Measurements from ENCODE around the gene VAC14.

Gene VAC14

DNA sequence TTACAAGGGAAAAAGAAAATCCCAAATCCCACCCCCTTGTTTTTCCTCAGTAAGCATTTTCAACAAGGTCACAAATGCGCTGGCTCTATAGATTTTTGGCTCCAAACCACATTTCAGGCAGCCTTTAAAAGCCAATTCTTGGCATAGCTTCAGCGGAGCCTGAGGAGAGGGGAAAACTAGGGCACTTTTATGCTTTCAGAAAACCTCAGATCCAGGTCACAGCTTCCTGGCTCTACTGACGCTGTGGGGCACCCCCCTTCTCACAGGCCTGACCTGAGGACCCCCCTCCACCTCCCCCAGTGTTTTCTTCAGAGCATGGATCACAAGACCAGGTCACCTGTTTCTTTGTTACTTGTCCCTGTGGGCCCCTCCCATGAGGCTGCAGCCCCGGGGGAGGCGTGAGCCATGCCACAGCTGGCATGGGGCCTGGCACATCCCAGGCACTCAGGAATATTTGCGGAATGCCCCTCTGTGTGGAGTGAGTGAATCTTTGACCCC lies 85.0 kb downstream of the VAC14 start:
- TF ChIP-seq ARNT (IDR thresholded peaks at IDR 0.05) (no peak), TARDBP (IDR thresholded peaks at IDR 0.05) (no peak), L3MBTL2 (conservative IDR thresholded peaks at IDR 0.05) (no peak), SP1 (IDR thresholded peaks at IDR 0.05) (no peak), FOXA1 (IDR thresholded peaks at IDR 0.05) (no peak), LEF1 (IDR thresholded peaks at IDR 0.05; ENCODE audit: borderline replicate concordance) (no peak), BHLHE40 (IDR thresholded peaks at IDR 0.05; ENCODE audit: borderline replicate concordance) (no peak), FOXM1 (IDR thresholded peaks at IDR 0.05; ENCODE audit: borderline replicate concordance) (no peak), HDGF (IDR thresholded peaks at IDR 0.05; ENCODE audit: borderline replicate concordance) (no peak), ZNF384 (IDR thresholded peaks at IDR 0.05) (no peak), ELF4 (IDR thresholded peaks at IDR 0.05) (no peak), NFRKB (IDR thresholded peaks at IDR 0.05) (no peak), SUZ12 (IDR thresholded peaks at IDR 0.05) (no peak), CTBP1 (IDR thresholded peaks at IDR 0.05; ENCODE audit: borderline replicate concordance) (no peak), FOXK2 (IDR thresholded peaks at IDR 0.05) (no peak)
- TF ChIP-seq, protein P1, sequence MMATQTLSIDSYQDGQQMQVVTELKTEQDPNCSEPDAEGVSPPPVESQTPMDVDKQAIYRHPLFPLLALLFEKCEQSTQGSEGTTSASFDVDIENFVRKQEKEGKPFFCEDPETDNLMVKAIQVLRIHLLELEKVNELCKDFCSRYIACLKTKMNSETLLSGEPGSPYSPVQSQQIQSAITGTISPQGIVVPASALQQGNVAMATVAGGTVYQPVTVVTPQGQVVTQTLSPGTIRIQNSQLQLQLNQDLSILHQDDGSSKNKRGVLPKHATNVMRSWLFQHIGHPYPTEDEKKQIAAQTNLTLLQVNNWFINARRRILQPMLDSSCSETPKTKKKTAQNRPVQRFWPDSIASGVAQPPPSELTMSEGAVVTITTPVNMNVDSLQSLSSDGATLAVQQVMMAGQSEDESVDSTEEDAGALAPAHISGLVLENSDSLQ (IDR thresholded peaks at IDR 0.05), result no peak
- CTCF ChIA-PET, result no interaction called here
- POLR2A ChIA-PET, result no interaction called here
- no peak for DNase-seq (ENCODE audit: extremely low spot score)

DNA sequence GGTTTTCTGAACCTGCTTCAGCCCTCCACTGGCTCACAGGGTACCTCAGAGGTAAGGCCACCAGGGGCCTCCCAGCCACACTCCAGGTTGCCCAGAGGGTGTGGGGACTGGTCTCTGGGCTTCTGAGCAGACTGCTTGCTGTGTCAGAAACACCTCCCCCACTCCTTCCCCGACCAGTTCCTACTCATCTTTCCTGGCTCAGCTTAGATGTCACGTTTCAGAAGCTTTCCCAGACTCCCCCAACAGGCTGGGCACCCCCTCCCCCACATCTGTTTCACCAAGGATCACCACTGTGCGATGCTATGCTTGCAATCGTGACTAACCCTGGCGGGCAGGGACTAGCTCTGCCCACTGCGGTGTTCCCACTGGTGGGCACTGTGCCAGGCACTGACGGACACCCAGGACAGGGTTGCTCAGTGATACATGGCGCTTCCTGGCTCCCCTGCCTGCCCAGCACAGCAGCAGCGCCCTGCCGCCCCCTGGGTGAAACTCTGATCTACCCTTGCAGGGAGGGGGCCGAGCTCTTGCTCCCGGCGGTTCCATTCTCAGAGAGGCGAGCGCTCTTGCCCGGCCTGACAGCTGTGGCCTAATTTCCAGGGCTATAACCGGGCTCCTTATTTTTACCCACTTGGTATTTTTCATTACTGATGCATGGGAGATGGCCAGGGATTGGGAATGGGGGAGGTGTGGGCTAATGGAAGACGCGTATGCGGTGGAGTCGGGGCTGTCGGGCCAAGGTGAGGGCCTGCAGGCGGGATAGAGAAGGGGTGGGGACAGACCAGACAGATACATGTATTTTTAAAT lies 85.7 kb downstream of the VAC14 start:
- TF ChIP-seq, protein P1 (IDR thresholded peaks at IDR 0.05), result no peak
- no peak for TF ChIP-seq SP1 (IDR thresholded peaks at IDR 0.05)
- ChIA-PET CTCF (interaction anchor here (0.9 kb wide), 1 partner anchor 56 kb away, joined by 3 read pairs; no protein-coding TSS in a partner anchor), POLR2A (no interaction called here)
- DNase-seq (ENCODE audit: extremely low spot score), result no peak

DNA sequence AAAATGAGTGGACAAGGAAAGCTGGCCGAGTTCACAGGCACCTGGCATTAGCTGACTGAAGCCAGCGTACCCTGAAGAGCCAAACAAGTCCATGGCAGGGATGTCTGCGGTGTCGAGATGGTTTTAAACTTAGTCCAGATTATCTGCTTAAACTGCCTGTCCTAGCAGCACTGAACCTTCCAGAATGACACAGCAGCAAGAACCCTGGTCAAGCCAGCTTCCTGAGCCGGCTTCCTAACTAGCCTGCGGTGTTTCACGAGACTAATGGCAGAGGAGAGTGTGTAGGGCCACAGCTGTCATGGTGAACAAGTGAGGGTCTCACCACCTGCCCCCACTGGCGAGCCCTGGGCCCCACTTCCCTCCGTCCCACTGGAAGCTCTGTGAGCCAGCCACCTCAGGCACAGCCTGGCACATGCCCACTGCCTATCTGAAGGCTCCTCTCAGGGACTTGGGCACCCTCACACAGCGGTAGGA lies 86.3 kb downstream of the VAC14 start:
- TF ChIP-seq FOXK2 (IDR thresholded peaks at IDR 0.05), result no peak
- POLR2A ChIA-PET, result no interaction called here

DNA sequence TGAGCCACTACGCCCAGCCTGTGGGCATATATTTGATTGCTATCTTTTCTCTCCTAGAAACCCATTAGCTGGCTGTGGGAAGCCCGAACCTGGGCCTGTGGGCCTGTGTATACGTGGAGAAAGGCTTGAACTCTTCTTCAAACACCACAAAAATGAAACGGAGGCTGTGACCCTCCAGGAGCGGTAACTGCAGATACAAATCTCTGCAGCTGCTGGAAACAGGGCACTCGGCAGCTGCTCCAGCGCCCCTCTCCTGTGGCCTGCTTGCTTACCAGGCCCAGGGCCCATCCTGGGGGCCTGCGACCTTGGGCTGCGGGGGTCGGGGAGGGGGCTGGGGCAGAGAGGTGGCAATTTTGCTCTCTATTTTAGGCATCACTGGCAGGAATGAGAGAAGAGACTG lies 87.1 kb downstream of the VAC14 start:
- no peak for TF ChIP-seq ELF4 (IDR thresholded peaks at IDR 0.05)
- no peak for TF ChIP-seq FOXM1 (IDR thresholded peaks at IDR 0.05; ENCODE audit: borderline replicate concordance)
- no peak for TF ChIP-seq HDGF (IDR thresholded peaks at IDR 0.05; ENCODE audit: borderline replicate concordance)
- TF ChIP-seq TARDBP (IDR thresholded peaks at IDR 0.05), result no peak
- no peak for TF ChIP-seq FOXK2 (IDR thresholded peaks at IDR 0.05)
- TF ChIP-seq ARNT (IDR thresholded peaks at IDR 0.05), result no peak
- TF ChIP-seq, protein P1 (IDR thresholded peaks at IDR 0.05), result no peak
- TF ChIP-seq CTBP1 (IDR thresholded peaks at IDR 0.05; ENCODE audit: borderline replicate concordance), result no peak
- no peak for TF ChIP-seq L3MBTL2 (conservative IDR thresholded peaks at IDR 0.05)
- TF ChIP-seq FOXA1 (IDR thresholded peaks at IDR 0.05), result no peak
- no peak for TF ChIP-seq SUZ12 (IDR thresholded peaks at IDR 0.05)
- TF ChIP-seq NFRKB (IDR thresholded peaks at IDR 0.05), result no peak
- ChIA-PET CTCF (no interaction called here), POLR2A (no interaction called here)
- no peak for DNase-seq (ENCODE audit: extremely low spot score)

More for the DNA sequence above, 86.3 kb downstream of the VAC14 start:
- CTCF ChIA-PET, result interaction anchor here (0.9 kb wide), 1 partner anchor 57 kb away, joined by 3 read pairs; no protein-coding TSS in a partner anchor
- DNase-seq (ENCODE audit: extremely low spot score), result no peak

DNA sequence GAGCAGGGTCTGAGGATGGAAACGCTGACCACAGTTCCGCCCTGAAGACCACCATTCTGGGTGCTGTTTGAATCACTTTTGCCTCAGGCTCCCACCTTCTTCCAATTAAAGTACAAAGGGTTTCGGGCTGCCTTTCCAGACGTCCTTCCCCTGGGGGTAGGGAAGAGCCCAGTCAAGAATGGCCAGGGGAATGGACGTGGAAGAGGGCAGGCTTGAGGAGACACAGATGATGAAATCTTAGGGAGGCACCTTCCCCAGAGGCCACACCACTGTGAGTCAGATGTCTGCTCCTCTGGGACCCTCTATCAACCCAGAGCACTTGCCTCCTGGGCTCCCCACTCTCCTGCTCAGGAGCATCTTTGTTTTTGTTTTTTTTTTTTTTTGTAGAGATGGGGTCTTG lies 87.6 kb downstream of the VAC14 start:
- CTCF ChIA-PET, result no interaction called here
- TF ChIP-seq SP1 (IDR thresholded peaks at IDR 0.05), result no peak
- TF ChIP-seq ZNF384 (IDR thresholded peaks at IDR 0.05), result no peak
- no peak for TF ChIP-seq LEF1 (IDR thresholded peaks at IDR 0.05; ENCODE audit: borderline replicate concordance)
- TF ChIP-seq TARDBP (IDR thresholded peaks at IDR 0.05), result no peak

DNA sequence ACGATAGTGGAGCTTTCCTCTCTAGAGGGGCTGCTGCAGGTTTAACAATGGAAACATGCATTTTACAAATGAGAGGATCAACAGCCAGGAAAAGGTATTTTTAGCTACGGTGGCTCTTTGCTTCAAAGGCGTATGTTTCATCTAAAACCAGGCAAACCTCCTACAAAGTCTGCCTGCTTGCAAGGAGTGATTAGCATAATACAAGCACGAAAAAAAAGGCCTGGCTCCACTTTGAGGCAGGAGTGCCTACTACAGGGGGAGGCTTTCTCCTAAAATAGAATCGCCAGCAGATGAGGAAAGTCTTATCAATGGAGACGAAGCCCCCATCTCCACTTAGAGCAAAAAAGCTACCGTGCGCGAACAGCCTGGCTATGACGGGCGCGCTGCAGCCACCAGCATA lies 88.0 kb downstream of the VAC14 start:
- POLR2A ChIA-PET, result no interaction called here
- DNase-seq (ENCODE audit: extremely low spot score), result no peak
- TF ChIP-seq FOXA1 (IDR thresholded peaks at IDR 0.05) (no peak), NFRKB (IDR thresholded peaks at IDR 0.05) (no peak), ZNF384 (IDR thresholded peaks at IDR 0.05) (no peak), CTBP1 (IDR thresholded peaks at IDR 0.05; ENCODE audit: borderline replicate concordance) (no peak), BHLHE40 (IDR thresholded peaks at IDR 0.05; ENCODE audit: borderline replicate concordance) (no peak), L3MBTL2 (conservative IDR thresholded peaks at IDR 0.05) (no peak), LEF1 (IDR thresholded peaks at IDR 0.05; ENCODE audit: borderline replicate concordance) (no peak), SUZ12 (IDR thresholded peaks at IDR 0.05) (no peak), FOXM1 (IDR thresholded peaks at IDR 0.05; ENCODE audit: borderline replicate concordance) (no peak), ELF4 (IDR thresholded peaks at IDR 0.05) (no peak), TARDBP (IDR thresholded peaks at IDR 0.05) (no peak)
- TF ChIP-seq, protein P1 (IDR thresholded peaks at IDR 0.05), result no peak
- CTCF ChIA-PET, result no interaction called here

More for the DNA sequence above, 87.6 kb downstream of the VAC14 start:
- DNase-seq (ENCODE audit: extremely low spot score), result no peak
- POLR2A ChIA-PET, result no interaction called here
